CD4-positive, alpha-beta T cell (primary cell): ENCODE results near the gene SRGAP1. TPM values are rescaled to one million over a fixed set of nuclear protein-coding genes. Genes with fewer than 3 reads are reported as not detected.

Experiments
- ATAC-seq: fragments of 200-7000 bp; cut with Tn5 transposase; one replicate; pipeline ENCODE4 v1.10.0; 2022; ENCODE audit warnings: mild to moderate bottlenecking; ENCODE audit not compliant: poor library complexity
- CTCF ChIA-PET: fragments of 350-600 bp; sonication (Branson Sonifier 250); formaldehyde crosslinking; loops from one replicate; lab custom pipeline; 2021; ENCODE audit warnings: antibody characterized with exemption, inconsistent platforms; lab: Charles Lee
- POLR2A ChIA-PET: fragments of 350-600 bp; sonication (Branson Sonifier 250); formaldehyde crosslinking; loops from one replicate; lab custom pipeline; 2021; ENCODE audit warnings: antibody characterized with exemption, inconsistent platforms; lab: Charles Lee
- DNase-seq, 14 experiments: peaks; one replicate each; pipeline ENCODE4 v3.0.0-alpha.2; 2013 to 2020; ENCODE audit warnings: mixed read lengths in 2 of 14
- H3K27ac ChIP-seq, 2 donors: one replicate each; pipeline versions ENCODE4 v1.5.1 to v1.7.0; 2013; ENCODE audit warnings: low read length in 2 of 2, low read depth in 1 of 2, mild to moderate bottlenecking in 1 of 2
- H3K27me3 ChIP-seq, 2 experiments: 1 replicate in 1 of 2; 2 replicates in 1 of 2; pipeline versions ENCODE4 v1.6.1 to v1.7.0; 2013; ENCODE audit warnings: low read length in 2 of 2, control low read depth in 1 of 2, mild to moderate bottlenecking in 1 of 2, moderate library complexity in 1 of 2; ENCODE audit not compliant: insufficient read depth in 2 of 2, control insufficient read depth in 1 of 2
- H3K36me3 ChIP-seq: one replicate; pipeline ENCODE4 v1.6.1; 2013; ENCODE audit warnings: low read length, control low read depth; ENCODE audit not compliant: insufficient read depth
- H3K4me1 ChIP-seq: one replicate; pipeline ENCODE4 v1.6.1; 2013; ENCODE audit warnings: low read length, control low read depth; ENCODE audit not compliant: insufficient read depth
- H3K4me3 ChIP-seq: one replicate; pipeline ENCODE4 v1.5.1; 2013; ENCODE audit warnings: mild to moderate bottlenecking, low read length, moderate library complexity
- H3K9me3 ChIP-seq, 2 experiments: 1 replicate in 1 of 2; 2 replicates in 1 of 2; pipeline versions ENCODE4 v1.6.1 to v1.7.0; 2013; ENCODE audit warnings: low read length in 2 of 2, mild to moderate bottlenecking in 2 of 2, control low read depth in 1 of 2, moderate library complexity in 1 of 2; ENCODE audit not compliant: control insufficient read depth in 1 of 2, insufficient read depth in 1 of 2
- H3K27ac Mint-ChIP-seq: one replicate; pipeline ENCODE4 v1.8.0; 2020; ENCODE audit warnings: mixed read lengths
- H3K27me3 Mint-ChIP-seq: one replicate; pipeline ENCODE4 v1.8.0; 2021; ENCODE audit warnings: mixed read lengths
- H3K36me3 Mint-ChIP-seq: one replicate; pipeline ENCODE4 v1.8.0; 2021; ENCODE audit warnings: low read depth, mixed read lengths
- H3K4me1 Mint-ChIP-seq: one replicate; pipeline ENCODE4 v1.8.0; 2021; ENCODE audit warnings: low read depth, mixed read lengths
- H3K4me3 Mint-ChIP-seq: one replicate; pipeline ENCODE4 v1.8.0; 2020; ENCODE audit warnings: mild to moderate bottlenecking, mixed read lengths
- H3K9me3 Mint-ChIP-seq: one replicate; pipeline ENCODE4 v1.8.0; 2020; ENCODE audit warnings: mixed read lengths
- CTCF ChIP-seq: fragments of 200-600 bp; IDR thresholded peaks from one replicate; pipeline ENCODE4 v1.8.0; 2022; ENCODE audit warnings: antibody characterized with exemption, mild to moderate bottlenecking
- intact Hi-C, 2 experiments: fragments of 100-400 bp; cut with DNase I in 1 of 2; cut with micrococcal nuclease in 1 of 2; formaldehyde crosslinking; loops; one replicate each; pipeline versions ENCODE4 v1.15.1 to v1.9.0; 2023 to 2025; cut with DNase I, micrococcal nuclease
- total RNA-seq, 174 experiments: library from RNA in 2 of 174; stranded (reverse) in 2 of 174; gene quantifications; one replicate each; pipeline ENCODE4 v1.2.3 and lab custom pipeline; 2021 to 2026

The SRGAP1 gene
- total RNA-seq, 2 experiments from 2014 or later, result 0.03 TPM; not detected in 1

DNA sequence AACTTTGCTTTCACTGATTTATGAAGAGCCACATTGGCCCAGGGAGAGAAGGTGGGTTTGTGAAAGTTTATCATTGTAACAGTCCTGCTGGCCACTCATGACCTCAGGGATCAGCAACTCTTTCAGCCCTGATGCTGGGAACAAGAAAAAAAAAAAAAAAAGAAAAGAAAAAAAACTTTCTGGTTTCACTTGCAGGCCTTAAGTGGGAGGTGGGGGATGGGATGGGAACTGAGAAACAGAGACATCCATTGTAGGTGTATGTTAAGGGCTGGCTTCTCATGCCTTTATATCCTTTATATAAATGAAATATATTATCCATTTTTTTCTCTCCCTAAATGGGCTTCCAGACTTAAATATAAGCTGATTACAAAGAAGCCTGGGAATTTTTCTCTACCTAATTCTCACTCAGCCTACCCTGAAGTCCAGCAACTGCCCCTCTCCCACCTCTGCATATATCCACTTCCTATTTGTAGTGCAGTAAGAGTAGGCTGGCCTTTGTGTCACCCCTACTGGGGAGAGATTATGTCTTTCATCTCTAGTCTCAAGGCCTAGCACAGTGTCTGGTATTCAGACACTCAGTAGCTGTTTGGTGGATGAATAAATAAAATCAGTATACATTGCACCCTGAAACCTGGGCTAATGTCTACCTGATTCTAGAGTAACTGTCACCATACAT is 190.5 kb downstream of the SRGAP1 start:
- no peak for DNase-seq

GRCh38 chr12:64036414-64036813 is 191.9 kb downstream of the SRGAP1 start:
- DNase-seq (no peak), ATAC-seq (no peak)
- no peak overlapping the region for H3K4me3 Mint-ChIP-seq
- H3K4me3 ChIP-seq, result no peak overlapping the region
- no peak overlapping the region for H3K27ac Mint-ChIP-seq
- peaks cover 0 to 4% of the 10 kb centered on the region in 2 experiments for H3K9me3 ChIP-seq
- no peaks in the 10 kb centered on the region for H3K9me3 Mint-ChIP-seq
- H3K36me3 ChIP-seq, result no peaks in the 10 kb centered on the region
- intact Hi-C loops, result no loop called here
- no peaks in the 10 kb centered on the region for H3K4me1 ChIP-seq
- no peaks in the 10 kb centered on the region for H3K36me3 Mint-ChIP-seq
- no peak for TF ChIP-seq CTCF
- H3K27ac ChIP-seq, result no peak overlapping the region
- CTCF ChIA-PET, result no interaction called here
- no peaks in the 10 kb centered on the region for H3K4me1 Mint-ChIP-seq
- H3K27me3 Mint-ChIP-seq, result no peaks in the 10 kb centered on the region
- POLR2A ChIA-PET, result no interaction called here
- H3K27me3 ChIP-seq, result no peaks in the 10 kb centered on the region

More for the DNA sequence above, 190.5 kb downstream of the SRGAP1 start:
- Histone ChIP-seq H3K4me3 (no peak overlapping the region), H3K9me3 (peaks cover 0 to 4% of the 10 kb centered on the region in 2 experiments), H3K36me3 (no peaks in the 10 kb centered on the region), H3K27me3 (no peaks in the 10 kb centered on the region), H3K4me1 (no peaks in the 10 kb centered on the region), H3K27ac (no peak overlapping the region)
- Mint-ChIP-seq H3K27ac (no peak overlapping the region), H3K9me3 (no peaks in the 10 kb centered on the region), H3K27me3 (no peaks in the 10 kb centered on the region), H3K36me3 (no peaks in the 10 kb centered on the region), H3K4me3 (no peak overlapping the region), H3K4me1 (no peaks in the 10 kb centered on the region)
- CTCF ChIA-PET, result no interaction called here
- POLR2A ChIA-PET, result no interaction called here
- intact Hi-C loops, result no loop called here
- no peak for TF ChIP-seq CTCF
- ATAC-seq, result no peak

DNA sequence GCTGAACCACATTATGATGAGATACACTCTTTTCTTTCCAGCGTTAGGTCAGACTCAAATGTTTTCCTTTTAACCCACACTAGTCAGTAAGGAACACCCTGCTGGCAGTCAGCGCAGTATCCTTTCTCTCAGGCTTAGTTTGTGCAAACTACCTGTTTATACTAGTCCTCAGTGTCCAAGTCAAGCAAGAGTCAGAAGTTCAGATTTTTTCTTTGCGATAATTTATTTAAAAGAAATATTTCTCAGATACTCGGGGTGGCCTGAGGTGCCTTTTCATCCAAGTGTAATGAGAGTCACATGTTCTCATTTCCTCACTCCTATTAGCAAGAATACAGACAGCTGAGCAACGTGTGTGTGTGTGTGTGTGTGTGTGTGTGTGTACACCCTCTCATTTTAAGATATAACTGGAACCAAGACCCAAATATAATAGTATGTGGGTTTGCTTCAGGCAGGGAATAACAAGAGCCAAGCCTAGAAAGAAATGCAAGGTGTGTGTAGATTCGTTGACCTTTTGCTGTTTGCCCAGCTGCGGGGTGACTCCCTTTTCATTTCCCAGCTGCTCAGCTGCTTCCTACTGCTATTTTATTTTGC is 194.9 kb downstream of the SRGAP1 start:
- Histone ChIP-seq H3K9me3 (no peaks in the 10 kb centered on the region), H3K36me3 (no peaks in the 10 kb centered on the region), H3K4me3 (no peak overlapping the region), H3K27me3 (no peaks in the 10 kb centered on the region), H3K4me1 (no peaks in the 10 kb centered on the region), H3K27ac (no peak overlapping the region)
- Mint-ChIP-seq H3K27me3 (no peaks in the 10 kb centered on the region), H3K9me3 (no peaks in the 10 kb centered on the region), H3K4me3 (no peak overlapping the region), H3K36me3 (no peaks in the 10 kb centered on the region), H3K27ac (no peak overlapping the region), H3K4me1 (no peaks in the 10 kb centered on the region)
- ChIA-PET CTCF (no interaction called here), POLR2A (no interaction called here)
- no peak for DNase-seq
- no peak for ATAC-seq
- intact Hi-C loops, result no loop called here
- TF ChIP-seq CTCF, result no peak
